NB4 (cell line): ENCODE results near the gene CALCOCO1.

ENCODE experiments used
- DNase-seq: peaks from one replicate; pipeline ENCODE4 v3.0.0; 2010; ENCODE audit warnings: low read depth
- H3K4me3 ChIP-seq: one replicate; pipeline ENCODE4 v1.5.1; 2011; ENCODE audit warnings: mild to moderate bottlenecking, low read depth, low read length, moderate library complexity
- MYC ChIP-seq: IDR thresholded peaks from 2 replicates; pipeline ENCODE4 v1.6.1; 2011; ENCODE audit warnings: low read depth, low read length
- POLR2A ChIP-seq: IDR thresholded peaks from 2 replicates; pipeline ENCODE4 v1.6.1; 2011; ENCODE audit warnings: mild to moderate bottlenecking; ENCODE audit not compliant: insufficient read length; ENCODE audit errors: extremely low read depth
- TF ChIP-seq, protein P1 (sequence below): IDR thresholded peaks from 2 replicates; pipeline ENCODE4 v1.6.1; 2011; ENCODE audit warnings: low read depth, low read length
- TF ChIP-seq, protein P2 (sequence below): IDR thresholded peaks from one replicate; pipeline ENCODE4 v1.5.1; 2012; ENCODE audit warnings: low read depth, low read length

Gene CALCOCO1

DNA sequence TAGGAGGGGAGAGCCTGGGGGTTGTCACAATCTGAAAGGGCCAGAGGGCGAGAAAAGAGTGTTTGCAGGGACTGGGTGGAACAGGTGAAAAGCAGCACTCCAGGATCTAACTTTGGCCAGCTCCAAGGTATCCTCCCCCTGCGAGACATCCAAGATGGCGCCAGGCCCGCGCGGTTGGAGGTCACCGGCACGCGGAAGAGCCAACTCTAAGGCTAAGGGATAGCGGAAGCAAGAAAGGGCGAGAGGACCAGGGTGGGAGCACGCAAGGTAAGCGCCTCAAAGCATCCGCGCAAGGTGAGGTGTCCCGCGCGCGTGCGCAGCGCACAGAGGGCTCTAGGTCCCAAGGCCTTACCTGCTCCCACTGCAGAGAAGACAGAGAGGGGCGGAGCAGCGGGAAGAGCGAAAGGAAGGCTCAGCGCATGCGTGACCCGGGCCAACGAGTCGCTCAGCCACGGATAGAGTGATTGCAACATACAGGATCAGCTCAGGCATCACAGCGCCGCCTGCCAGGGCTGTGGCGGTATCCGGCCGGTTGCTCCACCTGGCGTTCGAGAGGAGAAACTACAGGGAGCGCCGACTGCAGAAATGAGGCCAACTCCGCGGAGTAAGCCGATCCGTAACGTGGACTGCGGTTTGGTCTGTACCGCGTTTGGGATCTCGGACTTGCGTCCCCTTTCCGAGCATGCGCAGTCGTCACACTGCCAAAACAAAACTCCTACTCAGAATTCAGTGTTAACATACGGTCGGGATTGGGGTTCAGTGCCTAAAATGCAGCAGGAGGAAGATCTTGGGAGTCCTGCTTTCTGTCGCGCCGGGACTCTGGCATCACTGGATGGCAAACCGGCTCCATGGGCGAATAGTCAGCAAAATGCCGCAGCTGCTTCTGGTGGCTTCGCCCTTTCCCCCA lies 51.3 kb downstream of the CALCOCO1 start, which contains the start of gene ATP5MC2:
Gene ATP5MC2, minus strand, starts transcription at position 383 of the 907 bp plus-strand sequence. CDS start 3,469 bp downstream, outside the sequence.
- TF ChIP-seq, protein P1, sequence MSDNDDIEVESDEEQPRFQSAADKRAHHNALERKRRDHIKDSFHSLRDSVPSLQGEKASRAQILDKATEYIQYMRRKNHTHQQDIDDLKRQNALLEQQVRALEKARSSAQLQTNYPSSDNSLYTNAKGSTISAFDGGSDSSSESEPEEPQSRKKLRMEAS: peak; percentile 81
- TF ChIP-seq, protein P2, sequence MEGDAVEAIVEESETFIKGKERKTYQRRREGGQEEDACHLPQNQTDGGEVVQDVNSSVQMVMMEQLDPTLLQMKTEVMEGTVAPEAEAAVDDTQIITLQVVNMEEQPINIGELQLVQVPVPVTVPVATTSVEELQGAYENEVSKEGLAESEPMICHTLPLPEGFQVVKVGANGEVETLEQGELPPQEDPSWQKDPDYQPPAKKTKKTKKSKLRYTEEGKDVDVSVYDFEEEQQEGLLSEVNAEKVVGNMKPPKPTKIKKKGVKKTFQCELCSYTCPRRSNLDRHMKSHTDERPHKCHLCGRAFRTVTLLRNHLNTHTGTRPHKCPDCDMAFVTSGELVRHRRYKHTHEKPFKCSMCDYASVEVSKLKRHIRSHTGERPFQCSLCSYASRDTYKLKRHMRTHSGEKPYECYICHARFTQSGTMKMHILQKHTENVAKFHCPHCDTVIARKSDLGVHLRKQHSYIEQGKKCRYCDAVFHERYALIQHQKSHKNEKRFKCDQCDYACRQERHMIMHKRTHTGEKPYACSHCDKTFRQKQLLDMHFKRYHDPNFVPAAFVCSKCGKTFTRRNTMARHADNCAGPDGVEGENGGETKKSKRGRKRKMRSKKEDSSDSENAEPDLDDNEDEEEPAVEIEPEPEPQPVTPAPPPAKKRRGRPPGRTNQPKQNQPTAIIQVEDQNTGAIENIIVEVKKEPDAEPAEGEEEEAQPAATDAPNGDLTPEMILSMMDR: peak; percentile 99
- TF ChIP-seq MYC: peak; percentile 68
- peak; percentile 94 for TF ChIP-seq POLR2A

DNA sequence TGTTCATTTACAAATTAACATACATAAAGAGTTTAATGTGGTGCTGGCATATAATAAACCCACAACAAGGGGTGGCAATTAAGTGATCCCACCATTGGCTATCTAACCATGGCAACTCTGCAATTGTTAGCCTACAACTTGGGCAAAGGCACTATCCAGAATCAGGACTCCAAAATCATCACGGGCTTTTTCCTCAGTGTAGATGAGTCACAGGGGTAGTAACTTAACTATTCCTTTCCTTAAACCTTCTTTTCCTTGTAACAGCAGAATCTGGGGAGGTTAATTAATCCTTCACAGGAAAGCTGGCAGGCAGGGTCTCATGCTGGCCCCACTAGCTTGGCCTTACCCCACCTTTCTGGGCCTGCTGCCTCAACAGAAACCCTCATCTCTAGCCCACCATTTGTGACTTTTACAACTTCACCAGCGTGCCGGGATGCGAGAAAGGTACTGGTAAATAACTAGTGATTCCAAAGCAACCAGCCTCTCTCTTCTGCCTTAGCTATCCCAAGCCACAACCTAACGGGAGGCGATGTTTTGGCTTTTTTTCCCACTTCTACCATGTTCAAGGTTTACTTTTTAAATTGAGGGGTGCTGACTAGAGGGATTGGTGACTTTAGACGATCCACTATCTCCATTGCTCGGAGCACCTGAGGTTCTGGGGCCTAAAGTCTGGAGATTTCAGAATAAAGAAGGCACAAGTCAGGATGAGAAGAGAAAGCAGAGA lies 52.1 kb downstream of the CALCOCO1 start:
- DNase-seq: no peak

More for the DNA sequence above, 51.3 kb downstream of the CALCOCO1 start, which contains the start of gene ATP5MC2:
- peak; percentile 99 for DNase-seq
- peak within 1 kb of the TSS; percentile 79 for H3K4me3 ChIP-seq

DNA sequence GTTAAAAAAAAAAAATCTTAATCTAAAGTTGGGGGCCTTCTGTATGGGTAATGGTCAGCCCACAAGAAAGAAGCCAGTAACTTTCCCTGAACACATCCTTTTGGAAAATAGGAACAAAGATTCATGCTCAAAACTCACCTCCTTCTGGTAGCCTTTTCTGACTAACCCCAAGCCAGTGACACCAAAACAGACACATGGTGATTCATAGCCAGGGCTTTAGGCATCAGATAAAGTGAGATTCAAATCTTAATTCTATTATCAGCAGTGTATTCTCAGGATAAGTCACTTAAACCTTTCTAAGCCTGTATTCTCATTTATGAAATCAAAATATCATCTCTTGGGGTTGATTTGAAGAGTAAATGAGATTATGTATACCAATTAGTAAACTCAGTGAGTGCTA lies 56.3 kb downstream of the CALCOCO1 start:
- no peak for TF ChIP-seq POLR2A
- TF ChIP-seq, protein P2: no peak
- TF ChIP-seq, protein P1: no peak
- no peak for TF ChIP-seq MYC
- no peak for DNase-seq
- peak overlapping the region; percentile 3 for H3K4me3 ChIP-seq

More for the DNA sequence above, 52.1 kb downstream of the CALCOCO1 start:
- peak overlapping the region; percentile 79 for H3K4me3 ChIP-seq
- TF ChIP-seq, protein P2: no peak
- TF ChIP-seq POLR2A (no peak), MYC (no peak)
- TF ChIP-seq, protein P1: no peak

DNA sequence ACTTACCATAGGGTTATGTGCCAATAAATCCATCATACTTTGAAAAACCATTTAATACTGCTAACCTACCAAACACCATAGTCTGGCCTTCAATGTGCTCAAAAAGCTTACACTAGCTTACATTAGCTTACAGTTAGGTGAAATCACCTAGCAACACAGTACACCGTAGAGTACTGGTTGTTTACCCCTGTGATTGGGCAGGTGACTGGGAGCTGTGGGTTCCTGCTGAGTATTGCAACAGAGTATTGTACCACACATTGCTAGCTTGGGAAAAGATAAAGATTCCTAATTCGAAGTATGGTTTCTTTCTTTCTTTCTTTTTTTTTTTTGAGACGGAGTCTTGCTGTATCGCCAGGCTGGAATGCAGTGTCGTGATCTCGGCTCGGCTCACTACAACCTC lies 56.9 kb downstream of the CALCOCO1 start:
- H3K4me3 ChIP-seq: no peak overlapping the region
- no peak for DNase-seq
- no peak for TF ChIP-seq POLR2A
- no peak for TF ChIP-seq MYC
- TF ChIP-seq, protein P1: no peak
- TF ChIP-seq, protein P2: no peak

DNA sequence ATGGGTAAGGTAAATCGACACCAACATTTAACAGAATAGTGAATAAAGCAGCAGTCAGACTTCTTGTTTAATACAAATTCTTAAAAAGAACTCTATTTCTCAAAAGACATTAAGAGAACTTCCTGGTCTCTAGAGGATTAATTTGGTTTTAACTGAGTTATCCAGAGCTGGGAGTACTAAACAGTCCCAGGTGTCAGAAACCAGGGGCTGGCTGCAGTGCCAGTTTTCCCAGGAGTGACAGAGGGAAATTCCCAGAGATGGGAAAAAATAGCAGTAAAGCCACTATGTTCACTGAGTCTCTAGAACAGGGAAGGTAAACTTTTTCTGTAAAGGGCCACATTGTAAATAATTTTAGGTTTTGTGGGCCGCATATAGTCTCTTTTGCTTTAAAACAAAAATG lies 60.2 kb downstream of the CALCOCO1 start:
- no peak for DNase-seq
- TF ChIP-seq POLR2A: no peak
- TF ChIP-seq, protein P1: no peak
- TF ChIP-seq MYC: no peak
- TF ChIP-seq, protein P2: no peak
- H3K4me3 ChIP-seq: no peak overlapping the region
